ENCODE measurements around the gene CACYBP. TPM values are rescaled to one million over a fixed set of nuclear protein-coding genes. Genes with fewer than 3 reads are reported as not detected.
A peak's percentile ranks its signal among the peaks of the same experiment; 100 is the strongest.

The CACYBP gene
- total RNA-seq, 2 experiments from 2014 or later: 140 to 146 TPM

- Histone ChIP-seq H3K9me3 (ENCODE audit: control insufficient read depth in 1 of 2, insufficient read depth in 1 of 2, low read length in 2 of 2) (no peaks in the 10 kb centered on the region), H3K27ac (ENCODE audit: low read depth in 1 of 2, low read length in 2 of 2) (no peak overlapping the region), H3K36me3 (ENCODE audit: insufficient read depth, low read length) (peaks cover 56% of the 10 kb centered on the region), H3K4me1 (ENCODE audit: insufficient read depth, low read length) (peaks cover 13% of the 10 kb centered on the region), H3K4me3 (ENCODE audit: low read length) (no peak overlapping the region), H3K27me3 (ENCODE audit: control insufficient read depth in 1 of 2, insufficient read depth in 2 of 2, low read length in 2 of 2) (no peaks in the 10 kb centered on the region)
- ChIA-PET POLR2A (interaction anchor here (3.7 kb wide), 1 partner anchor 18 kb away, joined by 26 read pairs; the partner anchor contains the start of gene MRPS14), CTCF (interaction anchor here (1.3 kb wide), 1 partner anchor 16 kb away, joined by 5 read pairs; no protein-coding TSS in a partner anchor)
- ATAC-seq (ENCODE audit: poor library complexity) (no peak), DNase-seq (no peak)
- TF ChIP-seq, protein P1, sequence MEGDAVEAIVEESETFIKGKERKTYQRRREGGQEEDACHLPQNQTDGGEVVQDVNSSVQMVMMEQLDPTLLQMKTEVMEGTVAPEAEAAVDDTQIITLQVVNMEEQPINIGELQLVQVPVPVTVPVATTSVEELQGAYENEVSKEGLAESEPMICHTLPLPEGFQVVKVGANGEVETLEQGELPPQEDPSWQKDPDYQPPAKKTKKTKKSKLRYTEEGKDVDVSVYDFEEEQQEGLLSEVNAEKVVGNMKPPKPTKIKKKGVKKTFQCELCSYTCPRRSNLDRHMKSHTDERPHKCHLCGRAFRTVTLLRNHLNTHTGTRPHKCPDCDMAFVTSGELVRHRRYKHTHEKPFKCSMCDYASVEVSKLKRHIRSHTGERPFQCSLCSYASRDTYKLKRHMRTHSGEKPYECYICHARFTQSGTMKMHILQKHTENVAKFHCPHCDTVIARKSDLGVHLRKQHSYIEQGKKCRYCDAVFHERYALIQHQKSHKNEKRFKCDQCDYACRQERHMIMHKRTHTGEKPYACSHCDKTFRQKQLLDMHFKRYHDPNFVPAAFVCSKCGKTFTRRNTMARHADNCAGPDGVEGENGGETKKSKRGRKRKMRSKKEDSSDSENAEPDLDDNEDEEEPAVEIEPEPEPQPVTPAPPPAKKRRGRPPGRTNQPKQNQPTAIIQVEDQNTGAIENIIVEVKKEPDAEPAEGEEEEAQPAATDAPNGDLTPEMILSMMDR (IDR thresholded peaks at IDR 0.05): no peak
- intact Hi-C loops (cut with DNase I, micrococcal nuclease): loop anchor here in 1 of 2 experiments (10.0 kb wide), 1 partner anchor 1290 kb away; the partner anchor contains the start of gene KLHL20
- Mint-ChIP-seq H3K27ac (peak overlapping the region; percentile 34), H3K9me3 (no peaks in the 10 kb centered on the region), H3K36me3 (ENCODE audit: low read depth) (peaks cover 66% of the 10 kb centered on the region), H3K4me1 (ENCODE audit: low read depth) (peaks cover 62% of the 10 kb centered on the region), H3K27me3 (no peaks in the 10 kb centered on the region), H3K4me3 (no peak overlapping the region)
Observed at GRCh38 chr1:175005085-175005783, 5.5 kb downstream of the CACYBP start.

DNA sequence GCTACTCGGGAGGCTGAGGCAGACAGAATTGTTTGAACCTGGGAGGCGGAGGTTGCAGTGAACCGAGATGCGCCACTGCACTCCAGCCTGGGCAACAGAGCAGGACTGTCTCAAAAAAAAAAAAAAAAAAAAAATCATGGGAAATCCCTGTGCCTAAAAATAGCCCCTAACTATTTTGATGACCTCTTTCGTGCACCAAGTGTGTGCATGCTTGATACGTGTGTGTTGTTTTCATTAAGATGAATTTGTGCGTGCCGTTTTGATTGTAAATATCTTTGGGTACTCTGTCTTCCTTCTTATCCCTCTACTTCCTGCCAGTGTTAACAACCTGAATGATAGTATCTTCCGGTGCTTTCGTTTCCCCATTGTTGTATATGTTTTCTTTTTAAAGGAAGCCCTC is 9.8 kb downstream of the CACYBP start:
- Mint-ChIP-seq H3K9me3 (no peaks in the 10 kb centered on the region), H3K27ac (no peak overlapping the region), H3K36me3 (ENCODE audit: low read depth) (peaks cover 90% of the 10 kb centered on the region), H3K27me3 (no peaks in the 10 kb centered on the region), H3K4me3 (no peak overlapping the region), H3K4me1 (ENCODE audit: low read depth) (peaks cover 21% of the 10 kb centered on the region)
- CTCF ChIA-PET: interaction anchor here (0.8 kb wide), 1 partner anchor 13 kb away, joined by 4 read pairs; the partner anchor contains the start of gene MRPS14
- Histone ChIP-seq H3K4me3 (ENCODE audit: low read length) (no peak overlapping the region), H3K9me3 (ENCODE audit: control insufficient read depth in 1 of 2, insufficient read depth in 1 of 2, low read length in 2 of 2) (no peaks in the 10 kb centered on the region), H3K27ac (ENCODE audit: low read depth in 1 of 2, low read length in 2 of 2) (no peak overlapping the region), H3K27me3 (ENCODE audit: control insufficient read depth in 1 of 2, insufficient read depth in 2 of 2, low read length in 2 of 2) (no peaks in the 10 kb centered on the region), H3K36me3 (ENCODE audit: insufficient read depth, low read length) (peaks cover 97% of the 10 kb centered on the region), H3K4me1 (ENCODE audit: insufficient read depth, low read length) (no peaks in the 10 kb centered on the region)
- intact Hi-C loops (cut with DNase I, micrococcal nuclease): loop anchor here in 1 of 2 experiments (10.0 kb wide), 1 partner anchor 1295 kb away; the partner anchor contains the start of gene KLHL20
- ATAC-seq (ENCODE audit: poor library complexity) (no peak), DNase-seq (no peak)
- POLR2A ChIA-PET: interaction anchor here (0.6 to 1.8 kb wide), 3 partner anchors 10 to 39 kb away, joined by 3 to 9 read pairs (median 7); partner anchors contain the start of genes CACYBP and MRPS14
- TF ChIP-seq, protein P1 (IDR thresholded peaks at IDR 0.05): no peak

DNA sequence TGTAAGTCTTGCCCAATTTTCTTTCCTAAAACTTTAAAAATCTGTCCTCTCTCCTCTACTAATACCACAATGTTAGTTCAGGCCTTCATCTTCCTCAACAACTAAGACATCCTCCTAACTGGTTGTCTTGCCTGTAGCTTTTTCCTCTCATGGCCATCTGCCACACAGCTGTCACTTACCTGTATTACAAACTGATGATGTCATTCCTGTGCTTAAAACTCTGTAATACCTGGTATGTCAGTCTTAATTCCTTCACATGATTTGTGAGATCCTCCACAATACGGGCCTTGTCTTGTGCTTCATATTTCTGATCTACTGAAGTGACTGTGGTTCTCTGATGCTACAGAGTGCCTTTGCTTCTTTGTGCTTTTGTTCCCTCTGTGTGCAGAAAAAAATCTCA is 13.7 kb downstream of the CACYBP start:
- DNase-seq (no peak), ATAC-seq (ENCODE audit: poor library complexity) (no peak)
- Mint-ChIP-seq H3K9me3 (no peaks in the 10 kb centered on the region), H3K4me1 (ENCODE audit: low read depth) (no peaks in the 10 kb centered on the region), H3K27me3 (no peaks in the 10 kb centered on the region), H3K27ac (no peak overlapping the region), H3K4me3 (no peak overlapping the region), H3K36me3 (ENCODE audit: low read depth) (peaks cover 96% of the 10 kb centered on the region)
- intact Hi-C loops (cut with DNase I, micrococcal nuclease): no loop called here
- peaks cover 93% of the 10 kb centered on the region for H3K36me3 ChIP-seq (ENCODE audit: insufficient read depth, low read length)
- H3K27ac ChIP-seq (ENCODE audit: low read depth in 1 of 2, low read length in 2 of 2): no peak overlapping the region
- H3K4me1 ChIP-seq (ENCODE audit: insufficient read depth, low read length): no peaks in the 10 kb centered on the region
- no peaks in the 10 kb centered on the region for H3K9me3 ChIP-seq (ENCODE audit: control insufficient read depth in 1 of 2, insufficient read depth in 1 of 2, low read length in 2 of 2)
- CTCF ChIA-PET: interaction anchor here (0.9 kb wide), 1 partner anchor 13 kb away, joined by 3 read pairs; no protein-coding TSS in a partner anchor
- no peak overlapping the region for H3K4me3 ChIP-seq (ENCODE audit: low read length)
- POLR2A ChIA-PET: interaction anchor here (1.6 kb wide), 1 partner anchor 14 kb away, joined by 12 read pairs; the partner anchor contains the start of gene CACYBP
- H3K27me3 ChIP-seq (ENCODE audit: control insufficient read depth in 1 of 2, insufficient read depth in 2 of 2, low read length in 2 of 2): no peaks in the 10 kb centered on the region
- TF ChIP-seq, protein P1 (IDR thresholded peaks at IDR 0.05): no peak

Measured in CD4-positive, alpha-beta T cell (primary cell).